Measurements from ENCODE around the gene NPR2.

Gene NPR2

DNA sequence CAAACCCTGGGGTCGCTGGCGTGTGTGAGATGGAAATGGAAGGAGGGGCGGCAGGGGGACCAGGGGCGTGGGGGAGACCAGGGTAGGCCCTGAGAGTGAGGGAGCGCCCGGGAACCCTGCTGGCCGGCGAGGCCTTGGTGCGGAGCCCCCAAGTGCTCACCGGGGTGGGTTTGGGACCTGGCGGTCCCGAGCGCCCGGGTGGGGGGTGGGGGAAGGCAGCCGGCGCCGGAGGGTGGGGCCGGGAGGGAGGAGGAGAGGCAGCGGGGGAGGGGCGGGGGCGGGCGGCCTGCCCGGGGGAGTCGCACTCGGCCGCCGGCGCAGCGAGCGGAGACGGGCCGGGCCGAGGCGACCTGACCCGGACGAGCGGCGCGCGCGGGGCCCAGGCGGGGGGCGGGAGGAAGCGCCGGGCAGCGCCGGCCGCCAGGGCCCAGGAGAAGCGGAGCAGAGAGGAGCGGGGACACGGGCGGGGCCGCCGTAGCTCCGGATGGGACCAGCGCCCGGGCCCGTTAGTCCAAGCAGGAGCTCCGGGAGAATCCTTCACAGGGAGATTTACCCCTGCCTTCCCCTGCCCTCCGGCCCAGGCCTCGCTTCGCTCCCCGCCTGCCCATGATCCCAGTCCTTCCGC lies at the start of gene NPR2:
Gene NPR2, plus strand, starts transcription at position 295 of the 625 bp plus-strand sequence. CDS start 818 bp downstream, outside the sequence.
- peaks cover 37% of the 10 kb centered on the region for H3K4me1 ChIP-seq (ENCODE audit: low read length)
- H3K27me3 ChIP-seq (ENCODE audit: low read depth, low read length) = no peaks in the 10 kb centered on the region
- no peaks in the 10 kb centered on the region for H3K36me3 ChIP-seq (replicated peaks; ENCODE audit: low read depth, low read length)
- no peak within 1 kb of the TSS for H3K9ac ChIP-seq (ENCODE audit: low read length)
- no peak within 1 kb of the TSS for H3K27ac ChIP-seq (ENCODE audit: low read length)
- H3K4me2 ChIP-seq (ENCODE audit: low read length) = peak within 1 kb of the TSS; percentile 51
- no peaks in the 10 kb centered on the region for H3K9me3 ChIP-seq (ENCODE audit: insufficient read depth, low read length)
- TF ChIP-seq, protein P1, sequence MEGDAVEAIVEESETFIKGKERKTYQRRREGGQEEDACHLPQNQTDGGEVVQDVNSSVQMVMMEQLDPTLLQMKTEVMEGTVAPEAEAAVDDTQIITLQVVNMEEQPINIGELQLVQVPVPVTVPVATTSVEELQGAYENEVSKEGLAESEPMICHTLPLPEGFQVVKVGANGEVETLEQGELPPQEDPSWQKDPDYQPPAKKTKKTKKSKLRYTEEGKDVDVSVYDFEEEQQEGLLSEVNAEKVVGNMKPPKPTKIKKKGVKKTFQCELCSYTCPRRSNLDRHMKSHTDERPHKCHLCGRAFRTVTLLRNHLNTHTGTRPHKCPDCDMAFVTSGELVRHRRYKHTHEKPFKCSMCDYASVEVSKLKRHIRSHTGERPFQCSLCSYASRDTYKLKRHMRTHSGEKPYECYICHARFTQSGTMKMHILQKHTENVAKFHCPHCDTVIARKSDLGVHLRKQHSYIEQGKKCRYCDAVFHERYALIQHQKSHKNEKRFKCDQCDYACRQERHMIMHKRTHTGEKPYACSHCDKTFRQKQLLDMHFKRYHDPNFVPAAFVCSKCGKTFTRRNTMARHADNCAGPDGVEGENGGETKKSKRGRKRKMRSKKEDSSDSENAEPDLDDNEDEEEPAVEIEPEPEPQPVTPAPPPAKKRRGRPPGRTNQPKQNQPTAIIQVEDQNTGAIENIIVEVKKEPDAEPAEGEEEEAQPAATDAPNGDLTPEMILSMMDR (IDR thresholded peaks at IDR 0.05; ENCODE audit: low read depth, low read length) = no peak
- no peak for TF ChIP-seq EZH2phosphoT487 (IDR thresholded peaks at IDR 0.05; ENCODE audit: low read depth)
- H4K20me1 ChIP-seq (ENCODE audit: insufficient read depth, low read length) = no peaks in the 10 kb centered on the region
- H3K4me3 ChIP-seq (ENCODE audit: low read length) = peak within 1 kb of the TSS; percentile 66
- no peaks in the 10 kb centered on the region for H3K79me2 ChIP-seq (ENCODE audit: low read length)
- no peak within 1 kb of the TSS for H2AFZ ChIP-seq (ENCODE audit: low read depth, low read length)

DNA sequence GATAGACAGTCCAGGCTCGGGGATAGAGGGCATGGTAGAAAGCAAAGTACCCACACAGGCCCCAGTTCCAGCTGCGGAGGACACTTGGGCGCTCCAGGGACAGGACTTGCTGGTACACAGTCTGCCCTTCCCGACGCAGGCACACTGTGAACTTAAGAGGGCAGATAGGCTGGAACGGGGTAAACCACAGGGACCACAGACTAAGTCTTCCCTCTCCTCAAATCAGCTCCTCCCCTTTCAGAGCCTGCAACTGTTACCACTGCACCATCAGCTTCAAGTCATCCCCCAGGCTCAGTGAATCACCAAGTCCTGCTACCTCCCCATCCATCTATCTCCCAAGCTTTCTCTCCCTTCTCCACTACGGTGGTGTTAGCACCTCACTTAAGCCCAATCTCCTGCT lies 49.7 kb upstream of the NPR2 start:
- H3K27ac ChIP-seq (ENCODE audit: low read length) = no peak overlapping the region
- no peak overlapping the region for H3K4me2 ChIP-seq (ENCODE audit: low read length)
- no peaks in the 10 kb centered on the region for H3K9me3 ChIP-seq (ENCODE audit: insufficient read depth, low read length)
- H3K27me3 ChIP-seq (ENCODE audit: low read depth, low read length) = no peaks in the 10 kb centered on the region
- no peaks in the 10 kb centered on the region for H4K20me1 ChIP-seq (ENCODE audit: insufficient read depth, low read length)
- H3K79me2 ChIP-seq (ENCODE audit: low read length) = peaks cover 16% of the 10 kb centered on the region
- H3K36me3 ChIP-seq (replicated peaks; ENCODE audit: low read depth, low read length) = peaks cover 46% of the 10 kb centered on the region
- H3K9ac ChIP-seq (ENCODE audit: low read length) = no peak overlapping the region
- no peak overlapping the region for H3K4me3 ChIP-seq (ENCODE audit: low read length)
- TF ChIP-seq, protein P1 (IDR thresholded peaks at IDR 0.05; ENCODE audit: low read depth, low read length) = no peak
- no peak for TF ChIP-seq EZH2phosphoT487 (IDR thresholded peaks at IDR 0.05; ENCODE audit: low read depth)
- peaks cover 10% of the 10 kb centered on the region for H3K4me1 ChIP-seq (ENCODE audit: low read length)
- no peak overlapping the region for H2AFZ ChIP-seq (ENCODE audit: low read depth, low read length)

DNA sequence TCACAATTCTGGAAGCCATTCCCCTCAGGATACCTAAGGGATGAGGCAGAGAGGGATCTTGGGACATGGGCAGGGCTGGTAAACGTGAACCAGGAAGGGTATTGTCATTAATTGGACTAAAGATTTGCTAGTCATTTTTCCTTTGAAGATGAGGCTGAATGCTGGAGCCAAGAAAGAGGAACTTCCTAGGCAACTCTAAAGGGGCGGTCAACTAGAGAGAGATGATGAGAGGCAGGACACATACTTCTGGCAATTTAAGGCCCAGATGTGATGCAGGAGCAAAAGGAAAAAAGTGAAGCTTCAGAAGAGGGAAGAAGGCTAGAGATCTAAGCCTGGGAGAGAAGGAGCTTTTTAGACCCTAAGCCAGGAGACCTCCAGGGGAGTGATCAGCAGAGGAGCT lies 47.9 kb upstream of the NPR2 start:
- Histone ChIP-seq H3K27ac (ENCODE audit: low read length) (no peak overlapping the region), H3K4me3 (ENCODE audit: low read length) (no peak overlapping the region), H3K9ac (ENCODE audit: low read length) (no peak overlapping the region), H3K9me3 (ENCODE audit: insufficient read depth, low read length) (no peaks in the 10 kb centered on the region), H2AFZ (ENCODE audit: low read depth, low read length) (no peak overlapping the region), H3K4me2 (ENCODE audit: low read length) (no peak overlapping the region), H3K27me3 (ENCODE audit: low read depth, low read length) (no peaks in the 10 kb centered on the region), H4K20me1 (ENCODE audit: insufficient read depth, low read length) (peaks cover 16% of the 10 kb centered on the region), H3K36me3 (replicated peaks; ENCODE audit: low read depth, low read length) (peaks cover 30% of the 10 kb centered on the region), H3K79me2 (ENCODE audit: low read length) (peaks cover 33% of the 10 kb centered on the region), H3K4me1 (ENCODE audit: low read length) (peaks cover 25% of the 10 kb centered on the region)
- TF ChIP-seq EZH2phosphoT487 (IDR thresholded peaks at IDR 0.05; ENCODE audit: low read depth) = no peak
- TF ChIP-seq, protein P1 (IDR thresholded peaks at IDR 0.05; ENCODE audit: low read depth, low read length) = no peak

DNA sequence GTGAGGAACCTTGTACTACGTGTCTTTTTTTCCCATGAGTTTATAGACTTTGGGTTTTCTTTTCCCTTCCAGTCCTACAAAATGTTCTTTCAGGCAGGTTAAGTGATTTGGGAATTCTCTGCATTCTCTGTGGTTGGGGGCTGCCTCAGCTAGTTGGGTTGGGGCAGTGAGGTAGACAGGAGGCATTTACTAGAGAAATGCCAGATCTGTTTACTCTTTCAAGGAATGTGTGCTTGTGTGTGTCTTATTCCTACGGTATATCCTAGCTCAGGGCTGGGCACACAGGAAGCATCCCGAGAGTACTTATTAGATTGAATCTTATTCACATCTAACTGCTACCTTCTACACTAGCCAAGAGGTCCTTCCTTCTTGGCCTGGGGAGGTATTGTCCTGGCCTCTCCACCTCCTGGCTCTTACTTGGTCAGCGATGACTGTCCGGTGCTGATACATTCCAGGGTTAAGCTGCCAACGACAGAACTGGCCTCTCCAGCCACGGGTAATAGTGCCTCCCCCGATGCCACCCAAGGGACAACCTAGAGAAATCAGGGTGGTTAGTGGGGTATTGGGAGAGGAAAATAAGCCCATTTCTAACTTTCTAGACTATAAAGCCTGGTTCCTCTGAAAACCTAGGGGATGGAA lies 47.4 kb upstream of the NPR2 start:
- H3K27me3 ChIP-seq (ENCODE audit: low read depth, low read length) = no peaks in the 10 kb centered on the region
- peaks cover 25% of the 10 kb centered on the region for H3K4me1 ChIP-seq (ENCODE audit: low read length)
- peaks cover 17% of the 10 kb centered on the region for H4K20me1 ChIP-seq (ENCODE audit: insufficient read depth, low read length)
- TF ChIP-seq, protein P1 (IDR thresholded peaks at IDR 0.05; ENCODE audit: low read depth, low read length) = no peak
- TF ChIP-seq EZH2phosphoT487 (IDR thresholded peaks at IDR 0.05; ENCODE audit: low read depth) = no peak
- no peak overlapping the region for H3K4me3 ChIP-seq (ENCODE audit: low read length)
- H2AFZ ChIP-seq (ENCODE audit: low read depth, low read length) = no peak overlapping the region
- H3K36me3 ChIP-seq (replicated peaks; ENCODE audit: low read depth, low read length) = peaks cover 25% of the 10 kb centered on the region
- no peak overlapping the region for H3K9ac ChIP-seq (ENCODE audit: low read length)
- no peak overlapping the region for H3K27ac ChIP-seq (ENCODE audit: low read length)
- no peaks in the 10 kb centered on the region for H3K9me3 ChIP-seq (ENCODE audit: insufficient read depth, low read length)
- H3K79me2 ChIP-seq (ENCODE audit: low read length) = peaks cover 38% of the 10 kb centered on the region
- H3K4me2 ChIP-seq (ENCODE audit: low read length) = no peak overlapping the region

Measured in OCI-LY3 (cell line).